GM12878 (cell line): ENCODE data around the gene RAI14. TPM values are rescaled to one million over a fixed set of nuclear protein-coding genes. Genes with fewer than 3 reads are reported as not detected.

Experiments
- ATAC-seq: fragments of 200-7000 bp; cut with Tn5 transposase; 3 replicates; pipeline ENCODE4 v1.9.1; 2020; ENCODE audit warnings: mild to moderate bottlenecking, moderate library complexity
- BruUV-seq: library from RNA; stranded (reverse); fragments of 400-500 nt; replicated peaks from 2 replicates; lab custom pipeline; 2021; lab: Mats Ljungman, UMichigan
- CTCF ChIA-PET: fragments of 300-600 bp; sonication (Branson Sonifier 250); formaldehyde crosslinking; extraction: SDS; loops from one replicate; lab custom pipeline; 2021; ENCODE audit warnings: inconsistent platforms; lab: Yijun Ruan, JAX
- POLR2A ChIA-PET: fragments of 350-600 bp; formaldehyde crosslinking; extraction: SDS; loops from one replicate; lab custom pipeline; 2021; ENCODE audit warnings: inconsistent platforms; lab: Charles Lee
- RAD21 ChIA-PET: fragments of 300-600 bp; sonication (Branson Sonifier 250); formaldehyde crosslinking; loops from one replicate; lab custom pipeline; 2023; ENCODE audit warnings: antibody characterized with exemption; ENCODE audit not compliant: unreplicated experiment; lab: Charles Lee
- SMC1A ChIA-PET: fragments of 300-600 bp; sonication (Branson Sonifier 250); formaldehyde crosslinking; loops from one replicate; lab custom pipeline; 2023; ENCODE audit not compliant: unreplicated experiment, uncharacterized antibody; lab: Charles Lee
- DNase-seq: peaks from one replicate; pipeline ENCODE4 v3.0.0-alpha.2; 2011; ENCODE audit warnings: low read depth, low spot score
- FAIRE-seq: peaks from 3 replicates; lab custom pipeline; 2011; peaks lifted over from hg19 to GRCh38; lab: Jason Lieb, UNC
- H2AFZ ChIP-seq: 2 replicates; pipeline ENCODE4 v1.6.0; 2011; ENCODE audit warnings: low read depth, low read length, control low read depth; ENCODE audit not compliant: control insufficient read depth
- H3K27ac ChIP-seq: 2 replicates; pipeline ENCODE4 v1.5.1; 2011; ENCODE audit warnings: control low read depth; ENCODE audit not compliant: control insufficient read depth, insufficient read depth
- H3K27me3 ChIP-seq, 2 experiments: replicated peaks in 1 of 2; 2 replicates each; pipeline versions ENCODE4 v1.6.0 to v1.6.1; 2011; ENCODE audit warnings: low read length in 1 of 2; ENCODE audit not compliant: control insufficient read depth in 2 of 2, insufficient read depth in 2 of 2
- H3K36me3 ChIP-seq, 2 experiments: 2 replicates each; pipeline ENCODE4 v1.5.1; 2011; ENCODE audit warnings: low read length in 1 of 2; ENCODE audit not compliant: control insufficient read depth in 2 of 2, insufficient read depth in 2 of 2
- H3K4me1 ChIP-seq: 2 replicates; pipeline ENCODE4 v1.6.1; 2011; ENCODE audit warnings: mild to moderate bottlenecking, low read length, moderate library complexity, mixed read lengths; ENCODE audit not compliant: control insufficient read depth, insufficient read depth
- H3K4me2 ChIP-seq: 2 replicates; pipeline ENCODE4 v1.6.0; 2011; ENCODE audit warnings: control low read depth; ENCODE audit not compliant: control insufficient read depth, insufficient read depth
- H3K4me3 ChIP-seq: fragments of 200-600 bp; sonication (generic); 2 replicates; pipeline ENCODE4 v1.5.1; 2016
- H3K79me2 ChIP-seq: 2 replicates; pipeline ENCODE4 v1.6.0; 2011; ENCODE audit warnings: low read length; ENCODE audit not compliant: control insufficient read depth, insufficient read depth
- H3K9ac ChIP-seq: 2 replicates; pipeline ENCODE4 v1.8.0; 2011; ENCODE audit warnings: low read length, control low read depth, mixed read lengths; ENCODE audit not compliant: control insufficient read depth, insufficient read depth
- H3K9me3 ChIP-seq: replicated peaks from 3 replicates; pipeline ENCODE4 v1.5.1; 2011; ENCODE audit warnings: mild to moderate bottlenecking, low read length; ENCODE audit not compliant: control insufficient read depth, insufficient read depth
- H4K20me1 ChIP-seq: 2 replicates; pipeline ENCODE4 v1.6.0; 2011; ENCODE audit not compliant: control insufficient read depth, insufficient read depth
- BACH1 ChIP-seq: fragments of 450-650 bp; IDR thresholded peaks from 2 replicates; pipeline ENCODE4 v1.6.1; 2017; ENCODE audit warnings: mild to moderate bottlenecking, borderline replicate concordance
- CHD2 ChIP-seq: IDR thresholded peaks from 2 replicates; pipeline ENCODE4 v1.6.1; 2011; ENCODE audit warnings: low read depth, low read length, improper control_type of control experiment, borderline replicate concordance
- EP300 ChIP-seq, 2 experiments: fragments of 150-350 bp in 1 of 2; IDR thresholded peaks; 2 replicates each; pipeline ENCODE4 v1.6.1; 2011 to 2012; ENCODE audit warnings: low read depth in 2 of 2, low read length in 2 of 2, borderline replicate concordance in 1 of 2, improper control_type of control experiment in 1 of 2, inconsistent platforms in 1 of 2; ENCODE audit not compliant: control insufficient read depth in 1 of 2
- HCFC1 ChIP-seq: fragments of 150-350 bp; IDR thresholded peaks from 2 replicates; pipeline ENCODE4 v1.6.1; 2014; ENCODE audit warnings: low read length
- POLR2AphosphoS5 ChIP-seq: IDR thresholded peaks from 2 replicates; pipeline ENCODE4 v1.6.1; 2011; ENCODE audit warnings: mild to moderate bottlenecking, low read length, inconsistent platforms
- TAF1 ChIP-seq: IDR thresholded peaks from 2 replicates; pipeline ENCODE4 v1.6.1; 2011; ENCODE audit warnings: mild to moderate bottlenecking, low read depth, low read length, borderline replicate concordance
- TCF12 ChIP-seq: IDR thresholded peaks from 2 replicates; pipeline ENCODE4 v1.6.1; 2011; ENCODE audit warnings: low read depth, mild to moderate bottlenecking, low read length
- ZBTB40 ChIP-seq: fragments of 450-650 bp; IDR thresholded peaks from 2 replicates; pipeline ENCODE4 v1.6.1; 2016; ENCODE audit warnings: mild to moderate bottlenecking, moderate library complexity, borderline replicate concordance
- ZZZ3 ChIP-seq: IDR thresholded peaks from 2 replicates; pipeline ENCODE4 v1.6.1; 2011; ENCODE audit warnings: low read depth; ENCODE audit not compliant: control insufficient read depth, insufficient read length
- WGBS: methylation state at CpG from one replicate; pipeline ENCODE4 v1.1.6; 2016; ENCODE audit warnings: low lambda C conversion rate; ENCODE audit not compliant: insufficient replicate concordance, insufficient coverage; ENCODE audit errors: missing lambda C conversion rate; 5-methylcytosine and 5-hydroxymethylcytosine counted together
- in situ Hi-C: fragments of 300-500 bp; cut with MboI; formaldehyde crosslinking; loops from 9 replicates; pipeline ENCODE4 v1.14.3; 2018; ENCODE audit warnings: mixed read lengths
- intact Hi-C: fragments of 100-400 bp; cut with micrococcal nuclease; formaldehyde crosslinking; loops from one replicate; pipeline ENCODE4 v1.14.2; 2022; ENCODE audit not compliant: unreplicated experiment
- polyA plus RNA-seq, 11 experiments: library from polyadenylated mRNA; depleted of rRNA in 4 of 11; unstranded in 6 of 11; stranded (reverse) in 5 of 11; fragments of >200 nt; fragmentation: Nextera tagmentation in 4 of 11; fragmentation: Illumina TruSeq in 1 of 11; extraction: Ambion mirVana in 4 of 11; extraction: Trizol in 1 of 11; gene quantifications; 1 replicate in 1 of 11; 2 replicates in 10 of 11; pipeline versions ENCODE4 v1.2.1 to v1.2.3, GENCODE V29; 2011 to 2016; ENCODE audit warnings: inconsistent platforms in 2 of 11, missing spikeins in 2 of 11, low read depth in 1 of 11
- total RNA-seq, 4 experiments: library from RNA; depleted of rRNA in 3 of 4; stranded (reverse); fragments of >200 nt in 3 of 4; fragmentation: Illumina TruSeq in 1 of 4; extraction: Trizol in 1 of 4; gene quantifications; 2 replicates each; pipeline versions ENCODE4 v1.2.1 to v1.2.3, GENCODE V29; 2013 to 2021
- TF ChIP-seq, protein P1 (sequence below): IDR thresholded peaks from 2 replicates; pipeline ENCODE4 v1.6.1; 2012; ENCODE audit warnings: low read depth, low read length, improper control_type of control experiment

The RAI14 gene
- total and polyA plus RNA-seq, 10 of the 15 experiments (the other 5 are each of a cell fraction or from before 2014, with no cell fraction given) = 0.18 to 4.6 (median 1.9) TPM

DNA sequence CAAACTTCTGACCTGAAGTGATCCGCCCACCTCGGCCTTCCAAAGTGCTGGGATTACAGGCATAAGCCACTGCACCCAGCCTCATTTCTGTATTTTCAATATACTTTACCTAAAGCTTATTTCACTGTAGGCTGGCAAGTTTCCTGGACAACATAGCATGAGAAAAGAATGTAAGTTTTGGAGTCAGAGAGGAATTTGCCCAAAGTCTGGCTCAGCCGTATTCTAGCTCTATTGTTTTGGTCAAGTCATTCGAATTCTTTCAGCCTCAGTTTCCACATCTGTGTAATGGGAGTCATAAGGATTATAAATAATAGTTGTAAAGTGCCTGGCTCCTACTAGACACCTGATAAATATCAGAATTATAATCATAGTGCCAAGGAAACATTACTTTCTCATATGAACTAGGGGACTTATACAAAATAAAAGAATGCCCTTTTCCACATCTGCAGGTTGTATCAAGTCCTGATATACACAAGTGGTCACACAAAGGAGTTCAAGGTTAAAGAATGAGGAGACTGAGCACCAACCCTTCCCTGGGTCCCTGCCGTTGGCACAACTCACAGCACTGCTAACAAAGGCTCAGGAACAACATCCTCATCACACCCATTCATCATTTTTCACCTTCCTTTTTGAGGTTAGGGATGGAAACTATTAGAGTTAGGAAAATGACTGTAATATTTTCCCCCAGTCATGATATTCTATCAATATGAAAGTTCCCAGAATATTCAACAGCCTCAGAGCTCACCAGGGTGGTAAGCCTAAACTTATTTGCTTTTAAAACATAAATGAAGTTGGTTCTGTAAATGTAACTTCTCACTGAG, 34.6 kb upstream of the RAI14 start:
- POLR2A ChIA-PET = no interaction called here
- no peaks in the 10 kb centered on the region for H3K27me3 ChIP-seq
- H4K20me1 ChIP-seq = no peaks in the 10 kb centered on the region
- H3K36me3 ChIP-seq = no peaks in the 10 kb centered on the region
- DNase-seq (no peak), ATAC-seq (no peak), FAIRE-seq (no peak)
- no peak for TF ChIP-seq CHD2
- TF ChIP-seq HCFC1 = no peak
- no peak for TF ChIP-seq TAF1
- TF ChIP-seq ZZZ3 = no peak
- no peak for TF ChIP-seq POLR2AphosphoS5
- no peak overlapping the region for H3K4me3 ChIP-seq
- SMC1A ChIA-PET = no interaction called here
- CTCF ChIA-PET = no interaction called here
- RAD21 ChIA-PET = no interaction called here
- in situ Hi-C loops (no loop called here), intact Hi-C loops (no loop called here)
- no peak overlapping the region for H3K9ac ChIP-seq
- no peak overlapping the region for H2AFZ ChIP-seq
- no peaks in the 10 kb centered on the region for H3K4me1 ChIP-seq
- no peaks in the 10 kb centered on the region for H3K79me2 ChIP-seq
- H3K9me3 ChIP-seq = no peaks in the 10 kb centered on the region
- H3K4me2 ChIP-seq = no peak overlapping the region
- H3K27ac ChIP-seq = no peak overlapping the region
- WGBS = 45% methylated on average over 5 of the region's 5 CpGs
- BruUV-seq = no TSS peak

DNA sequence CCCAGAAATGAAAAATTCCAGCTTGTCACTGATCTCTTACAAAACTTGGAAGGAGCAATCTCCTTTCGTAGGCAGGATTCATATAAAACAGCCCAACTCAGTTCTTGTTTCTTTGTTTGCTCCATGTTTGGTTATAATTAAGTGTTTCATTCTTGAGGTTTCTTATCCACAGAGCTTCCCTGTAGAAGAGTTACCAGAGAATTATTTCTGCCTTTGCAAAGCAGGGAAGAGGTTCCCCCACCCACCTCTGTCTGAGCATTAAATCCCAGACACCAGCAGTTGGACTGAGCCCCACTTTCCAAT, 34.1 kb upstream of the RAI14 start:
- Histone ChIP-seq H3K4me1 (no peaks in the 10 kb centered on the region), H3K9ac (no peak overlapping the region), H3K79me2 (no peaks in the 10 kb centered on the region), H3K4me3 (no peak overlapping the region), H3K27ac (no peak overlapping the region), H3K36me3 (no peaks in the 10 kb centered on the region), H4K20me1 (no peaks in the 10 kb centered on the region), H3K4me2 (no peak overlapping the region), H3K27me3 (no peaks in the 10 kb centered on the region), H2AFZ (no peak overlapping the region), H3K9me3 (no peaks in the 10 kb centered on the region)
- DNase-seq (no peak), ATAC-seq (no peak), FAIRE-seq (no peak)
- in situ Hi-C loops (no loop called here), intact Hi-C loops (no loop called here)
- CTCF ChIA-PET = no interaction called here
- POLR2A ChIA-PET = no interaction called here
- 46% methylated on average over 1 of the region's 1 CpG for WGBS
- BruUV-seq = no TSS peak
- SMC1A ChIA-PET = no interaction called here
- RAD21 ChIA-PET = no interaction called here
- TF ChIP-seq EP300 (IDR thresholded peaks at IDR 0.05; ENCODE audit: borderline replicate concordance in 1 of 2, control insufficient read depth in 1 of 2, low read depth in 2 of 2, low read length in 2 of 2) (no peak), TCF12 (no peak), ZBTB40 (no peak), BACH1 (no peak)
- TF ChIP-seq, protein P1, sequence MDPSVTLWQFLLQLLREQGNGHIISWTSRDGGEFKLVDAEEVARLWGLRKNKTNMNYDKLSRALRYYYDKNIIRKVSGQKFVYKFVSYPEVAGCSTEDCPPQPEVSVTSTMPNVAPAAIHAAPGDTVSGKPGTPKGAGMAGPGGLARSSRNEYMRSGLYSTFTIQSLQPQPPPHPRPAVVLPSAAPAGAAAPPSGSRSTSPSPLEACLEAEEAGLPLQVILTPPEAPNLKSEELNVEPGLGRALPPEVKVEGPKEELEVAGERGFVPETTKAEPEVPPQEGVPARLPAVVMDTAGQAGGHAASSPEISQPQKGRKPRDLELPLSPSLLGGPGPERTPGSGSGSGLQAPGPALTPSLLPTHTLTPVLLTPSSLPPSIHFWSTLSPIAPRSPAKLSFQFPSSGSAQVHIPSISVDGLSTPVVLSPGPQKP = no peak
